NB4 (cell line): ENCODE results near the gene FSTL4.

Source experiments
- DNase-seq: peaks from one replicate; pipeline ENCODE4 v3.0.0; 2010; ENCODE audit warnings: low read depth
- H3K4me3 ChIP-seq: one replicate; pipeline ENCODE4 v1.5.1; 2011; ENCODE audit warnings: mild to moderate bottlenecking, low read depth, low read length, moderate library complexity
- MYC ChIP-seq: IDR thresholded peaks from 2 replicates; pipeline ENCODE4 v1.6.1; 2011; ENCODE audit warnings: low read depth, low read length
- POLR2A ChIP-seq: IDR thresholded peaks from 2 replicates; pipeline ENCODE4 v1.6.1; 2011; ENCODE audit warnings: mild to moderate bottlenecking; ENCODE audit not compliant: insufficient read length; ENCODE audit errors: extremely low read depth
- TF ChIP-seq, protein P1 (sequence below): IDR thresholded peaks from one replicate; pipeline ENCODE4 v1.5.1; 2012; ENCODE audit warnings: low read depth, low read length
- TF ChIP-seq, protein P2 (sequence below): IDR thresholded peaks from 2 replicates; pipeline ENCODE4 v1.6.1; 2011; ENCODE audit warnings: low read depth, low read length

FSTL4 gene

DNA sequence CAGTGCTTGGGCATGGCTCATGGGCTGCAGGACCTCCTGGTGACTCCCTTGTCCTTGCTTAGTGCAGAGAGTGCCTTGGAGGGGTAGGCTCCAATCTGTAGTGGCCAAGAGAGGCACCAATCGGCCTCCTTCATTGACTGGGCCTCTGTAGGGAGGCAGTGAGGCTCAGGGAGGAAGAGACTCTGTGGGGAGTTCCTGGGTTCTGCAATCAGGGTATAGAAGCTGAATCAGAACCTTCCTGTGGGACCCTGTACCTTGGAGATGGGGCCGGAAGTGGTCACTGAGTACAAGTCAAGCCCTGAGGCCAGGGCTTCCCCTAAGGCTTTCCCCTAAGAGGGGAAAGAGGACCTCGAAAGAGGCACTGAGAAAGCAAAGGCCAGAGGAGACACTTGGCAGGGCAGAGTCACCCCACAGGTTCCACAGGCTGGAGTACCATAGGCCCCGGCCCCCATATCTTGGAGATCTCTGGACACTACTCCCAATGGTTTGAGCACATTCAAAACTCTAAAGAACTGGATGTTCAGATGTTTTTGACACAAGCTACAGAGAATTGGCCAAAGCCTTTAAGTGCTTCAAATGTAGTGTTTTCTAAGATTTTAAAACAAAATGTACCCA is 370.0 kb downstream of the FSTL4 start:
- TF ChIP-seq, protein P1, sequence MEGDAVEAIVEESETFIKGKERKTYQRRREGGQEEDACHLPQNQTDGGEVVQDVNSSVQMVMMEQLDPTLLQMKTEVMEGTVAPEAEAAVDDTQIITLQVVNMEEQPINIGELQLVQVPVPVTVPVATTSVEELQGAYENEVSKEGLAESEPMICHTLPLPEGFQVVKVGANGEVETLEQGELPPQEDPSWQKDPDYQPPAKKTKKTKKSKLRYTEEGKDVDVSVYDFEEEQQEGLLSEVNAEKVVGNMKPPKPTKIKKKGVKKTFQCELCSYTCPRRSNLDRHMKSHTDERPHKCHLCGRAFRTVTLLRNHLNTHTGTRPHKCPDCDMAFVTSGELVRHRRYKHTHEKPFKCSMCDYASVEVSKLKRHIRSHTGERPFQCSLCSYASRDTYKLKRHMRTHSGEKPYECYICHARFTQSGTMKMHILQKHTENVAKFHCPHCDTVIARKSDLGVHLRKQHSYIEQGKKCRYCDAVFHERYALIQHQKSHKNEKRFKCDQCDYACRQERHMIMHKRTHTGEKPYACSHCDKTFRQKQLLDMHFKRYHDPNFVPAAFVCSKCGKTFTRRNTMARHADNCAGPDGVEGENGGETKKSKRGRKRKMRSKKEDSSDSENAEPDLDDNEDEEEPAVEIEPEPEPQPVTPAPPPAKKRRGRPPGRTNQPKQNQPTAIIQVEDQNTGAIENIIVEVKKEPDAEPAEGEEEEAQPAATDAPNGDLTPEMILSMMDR = no peak
- TF ChIP-seq, protein P2, sequence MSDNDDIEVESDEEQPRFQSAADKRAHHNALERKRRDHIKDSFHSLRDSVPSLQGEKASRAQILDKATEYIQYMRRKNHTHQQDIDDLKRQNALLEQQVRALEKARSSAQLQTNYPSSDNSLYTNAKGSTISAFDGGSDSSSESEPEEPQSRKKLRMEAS = no peak
- no peak for TF ChIP-seq POLR2A
- TF ChIP-seq MYC = no peak
- H3K4me3 ChIP-seq = no peak overlapping the region
- DNase-seq = peak; percentile 9

DNA sequence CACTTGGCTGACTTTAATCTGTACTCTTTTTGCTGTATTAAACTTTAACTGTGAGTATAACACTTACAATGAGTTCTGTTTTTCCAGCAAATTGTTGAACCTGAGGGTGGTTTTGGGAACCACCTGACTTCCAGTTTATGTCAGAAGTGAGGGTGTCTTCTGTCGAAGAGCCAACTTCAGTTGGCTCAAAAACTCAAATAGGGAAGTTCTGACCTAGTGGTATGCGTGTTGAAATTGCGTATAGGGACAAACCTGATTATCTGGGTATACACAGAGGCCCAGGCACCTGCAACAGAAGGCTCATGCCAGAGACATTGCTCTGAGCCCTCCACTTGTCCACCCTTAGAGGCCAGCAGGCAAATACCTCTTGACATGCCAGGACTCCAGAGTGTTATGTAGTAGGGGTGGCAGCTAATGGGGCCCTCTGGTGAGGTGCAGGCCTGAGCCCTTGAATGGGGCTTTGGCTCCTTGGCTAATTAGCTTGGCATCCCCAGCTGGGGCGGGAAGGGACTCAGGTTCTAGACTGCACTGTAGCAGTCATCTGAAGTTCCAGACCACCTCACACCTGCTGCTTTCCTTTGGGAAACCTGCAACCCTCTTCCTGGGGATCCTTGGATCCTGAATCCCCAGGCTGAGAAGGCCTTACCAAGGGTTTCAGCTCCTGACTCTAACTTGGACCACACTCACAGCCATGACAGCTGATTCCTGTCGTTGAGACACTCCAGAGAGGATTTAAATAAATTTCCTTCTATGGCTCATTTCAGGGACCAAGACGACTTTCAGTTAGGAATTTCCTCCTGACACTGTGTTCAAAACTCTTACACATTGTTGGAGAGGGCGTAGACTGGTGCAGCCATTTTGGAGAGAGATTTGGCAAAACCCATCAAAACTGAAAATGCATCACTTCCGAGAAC is 370.9 kb downstream of the FSTL4 start:
- no peak for TF ChIP-seq POLR2A
- TF ChIP-seq, protein P2 = no peak
- TF ChIP-seq, protein P1 = no peak
- no peak for TF ChIP-seq MYC
- peak; percentile 62 for DNase-seq
- no peak overlapping the region for H3K4me3 ChIP-seq

DNA sequence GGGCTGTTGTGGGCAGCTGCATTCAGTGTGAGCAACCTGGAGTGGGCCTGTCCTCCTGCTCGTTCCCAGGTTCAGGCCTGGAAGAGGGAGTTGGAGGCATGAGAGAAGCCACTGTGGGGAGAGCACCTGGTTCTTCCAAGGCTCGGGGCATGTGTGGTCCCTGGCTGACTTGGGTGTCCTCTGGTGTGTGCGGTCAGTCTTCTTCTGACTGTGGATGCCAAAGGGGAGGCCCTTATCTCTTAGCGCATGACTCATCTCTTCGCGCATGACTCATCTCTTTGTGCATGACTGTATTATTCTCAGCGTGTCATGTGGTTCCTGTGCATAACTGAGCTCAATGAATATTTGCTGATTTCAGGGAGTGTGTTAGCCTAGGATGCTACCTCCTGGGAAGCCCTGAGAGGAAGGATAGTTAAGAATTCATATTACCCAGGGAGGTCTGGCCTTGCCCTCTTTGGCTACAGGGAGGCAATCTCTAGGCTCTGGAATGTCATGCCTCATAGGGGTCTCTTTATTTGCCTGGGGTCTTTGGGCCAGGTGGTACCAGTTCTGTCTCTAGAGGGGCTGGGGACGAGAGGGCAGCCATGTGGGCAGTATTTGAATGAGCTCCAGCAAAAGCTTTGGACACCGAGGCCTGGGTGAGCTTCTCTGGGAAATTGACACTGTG is 371.8 kb downstream of the FSTL4 start:
- peak; percentile 91 for DNase-seq
- no peak overlapping the region for H3K4me3 ChIP-seq

DNA sequence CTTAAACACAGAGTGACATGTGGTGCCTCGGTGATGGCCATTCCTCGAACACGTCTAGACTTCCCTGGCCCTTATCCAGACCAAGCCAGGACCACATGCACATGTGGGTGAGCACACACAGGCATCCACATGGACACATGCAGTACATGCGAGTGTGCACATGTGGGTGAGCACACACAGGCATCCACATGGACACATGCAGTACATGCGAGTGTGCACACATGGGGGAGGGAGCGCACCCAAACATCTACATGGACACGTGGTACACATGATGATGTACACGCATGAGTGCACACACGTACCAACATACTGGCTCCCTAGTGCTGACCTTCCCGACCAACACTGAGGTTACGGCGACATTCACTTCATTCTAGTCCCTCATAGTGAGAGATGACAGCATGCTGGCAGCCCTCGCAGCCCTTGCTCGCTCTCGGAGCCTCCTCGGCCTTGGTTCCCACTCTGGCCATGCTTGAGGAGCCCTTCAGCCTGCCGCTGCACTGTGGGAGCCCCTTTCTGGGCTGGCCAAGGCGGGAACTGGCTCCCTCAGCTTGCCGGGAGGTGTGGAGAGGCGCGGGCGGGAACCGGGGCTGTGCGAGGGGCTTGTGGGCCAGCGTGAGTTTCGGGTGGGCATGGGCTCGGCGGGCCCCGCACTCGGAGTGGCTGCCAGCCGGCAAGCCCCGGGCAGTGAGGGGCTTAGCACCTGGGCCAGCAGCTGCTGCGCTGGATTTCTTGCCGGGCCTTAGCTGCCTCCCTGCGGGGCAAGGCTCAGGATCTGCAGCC is 373.7 kb downstream of the FSTL4 start:
- H3K4me3 ChIP-seq = no peak overlapping the region
- no peak for DNase-seq
- TF ChIP-seq, protein P2 = no peak
- TF ChIP-seq, protein P1 = no peak
- TF ChIP-seq POLR2A (no peak), MYC (no peak)

More for the DNA sequence above, 371.8 kb downstream of the FSTL4 start:
- TF ChIP-seq, protein P1 = no peak
- TF ChIP-seq MYC (no peak; the same call in 1 of the 2 replicates), POLR2A (no peak)
- TF ChIP-seq, protein P2 = peak; percentile 84

DNA sequence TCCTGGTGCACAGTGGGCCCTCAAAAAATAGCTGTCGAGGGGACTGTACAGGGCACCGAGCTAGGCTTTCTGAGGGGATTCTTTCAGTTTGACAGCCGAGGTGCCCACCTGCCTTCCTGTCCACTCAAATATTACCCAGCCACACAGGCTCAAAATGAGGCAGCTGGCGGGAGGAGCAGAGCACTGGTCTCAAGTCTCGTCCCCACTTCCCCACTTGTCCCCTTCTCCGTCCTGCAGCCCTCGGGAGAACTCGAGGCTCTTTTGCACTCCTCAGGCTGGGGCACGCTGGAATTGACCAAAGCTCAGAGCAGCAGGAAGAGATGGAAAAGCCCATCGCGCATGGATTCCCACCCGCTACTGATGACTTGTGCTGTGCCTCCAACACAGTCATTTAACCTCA is 375.4 kb downstream of the FSTL4 start:
- no peak overlapping the region for H3K4me3 ChIP-seq
- no peak for DNase-seq
- TF ChIP-seq, protein P1 = no peak
- TF ChIP-seq, protein P2 = no peak
- TF ChIP-seq POLR2A = no peak
- no peak for TF ChIP-seq MYC
